ENCODE results near the gene NOX4.

DNA sequence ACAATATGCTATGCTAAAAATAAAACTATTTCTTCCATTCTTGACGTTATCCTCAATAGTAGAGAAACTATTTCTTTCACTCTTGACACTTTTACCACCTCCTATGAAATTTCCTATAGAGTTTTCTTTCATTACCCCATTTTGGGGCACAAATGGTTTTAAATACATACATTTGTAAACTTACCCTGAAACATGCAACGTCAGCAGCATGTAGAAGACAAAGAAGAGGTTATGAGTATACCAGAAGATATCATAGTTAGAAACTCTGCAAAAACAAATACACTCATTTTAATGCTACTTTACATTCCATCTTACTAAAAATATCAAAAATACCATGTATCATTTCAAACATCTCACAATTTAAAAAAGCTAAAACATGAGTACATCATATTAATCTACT, 69.5 kb downstream of the NOX4 start:
- TF ChIP-seq, protein P1, sequence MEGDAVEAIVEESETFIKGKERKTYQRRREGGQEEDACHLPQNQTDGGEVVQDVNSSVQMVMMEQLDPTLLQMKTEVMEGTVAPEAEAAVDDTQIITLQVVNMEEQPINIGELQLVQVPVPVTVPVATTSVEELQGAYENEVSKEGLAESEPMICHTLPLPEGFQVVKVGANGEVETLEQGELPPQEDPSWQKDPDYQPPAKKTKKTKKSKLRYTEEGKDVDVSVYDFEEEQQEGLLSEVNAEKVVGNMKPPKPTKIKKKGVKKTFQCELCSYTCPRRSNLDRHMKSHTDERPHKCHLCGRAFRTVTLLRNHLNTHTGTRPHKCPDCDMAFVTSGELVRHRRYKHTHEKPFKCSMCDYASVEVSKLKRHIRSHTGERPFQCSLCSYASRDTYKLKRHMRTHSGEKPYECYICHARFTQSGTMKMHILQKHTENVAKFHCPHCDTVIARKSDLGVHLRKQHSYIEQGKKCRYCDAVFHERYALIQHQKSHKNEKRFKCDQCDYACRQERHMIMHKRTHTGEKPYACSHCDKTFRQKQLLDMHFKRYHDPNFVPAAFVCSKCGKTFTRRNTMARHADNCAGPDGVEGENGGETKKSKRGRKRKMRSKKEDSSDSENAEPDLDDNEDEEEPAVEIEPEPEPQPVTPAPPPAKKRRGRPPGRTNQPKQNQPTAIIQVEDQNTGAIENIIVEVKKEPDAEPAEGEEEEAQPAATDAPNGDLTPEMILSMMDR (IDR thresholded peaks at IDR 0.05), result no peak
- no peak for TF ChIP-seq ZFX (IDR thresholded peaks at IDR 0.05; ENCODE audit: borderline replicate concordance)

All from 22Rv1 (cell line).